ACC112 (cell line): ENCODE data around the gene SUN5.

Experiments used
- H2AFZ ChIP-seq: fragments of 200-600 bp; sonication (generic); one replicate; pipeline ENCODE4 v1.6.0; 2017; ENCODE audit warnings: antibody characterized with exemption, low read length; ENCODE audit not compliant: unreplicated experiment
- H3K27ac ChIP-seq: fragments of 200-600 bp; sonication (generic); 2 replicates; pipeline ENCODE4 v1.5.1; 2014; ENCODE audit warnings: low read depth, mild to moderate bottlenecking, antibody characterized with exemption, low read length, moderate library complexity
- H3K27me3 ChIP-seq: fragments of 200-600 bp; sonication (generic); 2 replicates; pipeline ENCODE4 v1.6.1; 2014; ENCODE audit warnings: mild to moderate bottlenecking, antibody characterized with exemption, low read length, moderate library complexity, mixed read lengths; ENCODE audit not compliant: insufficient read depth
- H3K36me3 ChIP-seq: fragments of 200-600 bp; sonication (generic); 2 replicates; pipeline ENCODE4 v1.6.1; 2016; ENCODE audit warnings: mild to moderate bottlenecking, antibody characterized with exemption, low read length, moderate library complexity, mixed read lengths; ENCODE audit not compliant: insufficient read depth
- H3K4me1 ChIP-seq: fragments of 200-600 bp; sonication (generic); one replicate; pipeline ENCODE4 v1.6.1; 2016; ENCODE audit warnings: low read length, mixed read lengths; ENCODE audit not compliant: insufficient read depth, unreplicated experiment, control insufficient read depth
- H3K4me3 ChIP-seq: fragments of 200-600 bp; sonication (generic); 2 replicates; pipeline ENCODE4 v1.5.1; 2014; ENCODE audit warnings: mild to moderate bottlenecking, low read depth, low read length
- H3K79me2 ChIP-seq: fragments of 200-600 bp; sonication (generic); one replicate; pipeline ENCODE4 v1.6.0; 2016; ENCODE audit warnings: low read length; ENCODE audit not compliant: control insufficient read depth, unreplicated experiment, insufficient read depth

Gene SUN5

GRCh38 chr20:33010674-33011449 is 6.6 kb upstream of the SUN5 start:
- no peak overlapping the region for H3K4me3 ChIP-seq
- H3K36me3 ChIP-seq = no peaks in the 10 kb centered on the region
- no peak overlapping the region for H3K27ac ChIP-seq
- H3K4me1 ChIP-seq = no peaks in the 10 kb centered on the region
- H3K27me3 ChIP-seq = peaks cover 64% of the 10 kb centered on the region
- H3K79me2 ChIP-seq = no peaks in the 10 kb centered on the region
- H2AFZ ChIP-seq = no peak overlapping the region

GRCh38 chr20:33010133-33010504 is 5.9 kb upstream of the SUN5 start:
- H3K79me2 ChIP-seq = no peaks in the 10 kb centered on the region
- no peak overlapping the region for H3K27ac ChIP-seq
- H3K27me3 ChIP-seq = peaks cover 64% of the 10 kb centered on the region
- H3K4me1 ChIP-seq = no peaks in the 10 kb centered on the region
- no peak overlapping the region for H2AFZ ChIP-seq
- H3K4me3 ChIP-seq = no peak overlapping the region
- no peaks in the 10 kb centered on the region for H3K36me3 ChIP-seq

DNA sequence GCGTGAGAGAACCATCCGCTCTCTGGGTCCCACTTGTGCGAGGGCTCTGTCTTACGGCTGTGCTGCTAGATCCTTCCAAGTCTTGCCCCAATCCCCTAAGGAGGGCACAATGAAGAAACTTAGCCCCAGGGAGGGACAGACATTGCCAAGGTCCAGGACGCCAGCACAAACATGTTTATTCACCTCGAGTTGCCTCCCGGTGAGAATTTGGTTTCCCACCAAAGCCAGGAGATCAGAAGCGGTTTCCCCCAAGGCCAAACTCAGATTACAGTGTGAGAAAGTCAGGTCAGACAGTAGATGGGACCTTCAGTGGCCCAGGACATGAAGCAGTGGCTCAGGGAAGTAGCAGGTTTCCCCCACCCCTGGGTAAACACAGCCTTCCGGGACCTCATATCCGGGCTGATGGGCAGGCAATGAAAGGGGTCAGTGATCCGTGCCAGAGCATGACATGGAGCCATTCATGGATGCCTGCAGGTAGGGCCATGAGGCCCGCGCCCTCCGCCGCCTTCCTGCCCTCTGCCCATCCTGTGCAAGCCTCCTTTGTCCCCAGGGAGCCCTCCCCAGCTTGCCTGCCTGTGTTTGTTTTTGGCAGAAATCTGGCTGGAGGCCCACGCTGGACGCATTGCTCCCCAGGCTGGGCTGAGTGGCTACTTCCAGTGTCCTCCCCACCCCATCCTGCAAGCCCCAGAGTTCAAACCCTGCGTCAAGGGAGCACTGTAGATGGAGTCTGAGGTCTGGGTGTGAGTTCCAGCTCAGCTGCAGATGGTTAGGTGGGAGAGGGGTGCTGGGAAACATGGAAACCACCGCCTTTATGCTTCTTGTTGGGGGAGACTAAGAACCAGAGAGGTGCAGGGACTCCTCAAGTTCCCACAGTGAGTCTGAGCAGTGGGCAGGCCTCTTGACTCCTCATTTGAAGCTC is 5.2 kb upstream of the SUN5 start:
- Histone ChIP-seq H3K36me3 (no peaks in the 10 kb centered on the region), H2AFZ (no peak overlapping the region), H3K27ac (no peak overlapping the region), H3K4me1 (no peaks in the 10 kb centered on the region), H3K27me3 (peaks cover 58% of the 10 kb centered on the region), H3K79me2 (no peaks in the 10 kb centered on the region), H3K4me3 (no peak overlapping the region)

- Histone ChIP-seq H3K27me3 (peaks cover 56% of the 10 kb centered on the region), H3K36me3 (no peaks in the 10 kb centered on the region), H3K4me3 (no peak overlapping the region), H3K4me1 (no peaks in the 10 kb centered on the region), H3K79me2 (no peaks in the 10 kb centered on the region), H2AFZ (no peak overlapping the region), H3K27ac (no peak overlapping the region)
These were observed 4.3 kb upstream of the SUN5 start for GRCh38 chr20:33008336-33009213.

DNA sequence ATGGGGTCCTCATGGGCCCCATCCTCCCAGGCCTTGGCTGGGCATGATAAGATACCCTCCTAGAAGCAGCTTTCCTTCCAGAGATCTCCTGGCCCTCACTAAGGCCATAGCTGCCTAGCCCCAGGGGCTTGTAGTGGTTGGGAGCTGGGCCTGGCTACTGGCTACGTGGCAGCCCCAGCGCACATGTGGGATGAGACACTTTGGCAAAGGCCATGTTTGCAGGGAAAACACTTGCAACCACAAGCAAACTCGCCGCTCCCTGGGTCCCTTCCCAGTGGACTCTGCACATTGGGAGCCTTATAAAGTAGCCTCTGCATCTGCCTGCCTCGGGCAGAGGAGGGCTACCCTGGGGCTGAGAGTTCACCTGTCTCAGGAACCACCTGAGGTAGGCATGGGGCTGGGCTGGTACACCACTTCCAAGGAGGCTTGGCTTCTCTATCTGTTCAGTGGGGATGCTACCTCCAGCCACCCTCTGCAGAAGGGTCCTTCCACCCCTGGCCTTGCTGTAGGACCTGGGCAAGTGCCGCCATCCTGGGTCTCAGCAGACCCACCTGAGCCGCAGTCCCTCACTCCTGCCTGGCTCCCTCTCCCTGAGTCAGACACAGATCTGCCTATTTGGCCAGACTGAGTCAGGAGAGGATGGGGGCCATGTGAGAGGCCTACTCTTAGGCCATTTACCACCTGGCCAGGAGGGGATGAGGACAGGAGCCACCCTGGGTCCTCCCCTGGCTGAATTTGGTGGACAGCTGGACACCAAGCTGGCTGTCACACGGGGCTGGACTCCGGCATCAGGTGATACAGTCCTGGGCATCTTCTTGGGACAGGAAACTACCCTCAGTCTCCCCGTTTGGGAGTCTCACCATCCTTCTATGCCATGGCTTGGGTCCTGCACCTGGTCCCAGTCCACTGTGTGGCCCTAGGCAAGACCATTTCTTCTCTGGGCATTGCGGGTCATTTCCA is 3.4 kb upstream of the SUN5 start, which contains the start of gene BPIFB2:
Gene BPIFB2 (plus strand): TSS at position 329 of the 960 bp plus-strand sequence. CDS start 871 bp downstream, outside the sequence.
- no peaks in the 10 kb centered on the region for H3K79me2 ChIP-seq
- no peak within 1 kb of the TSS for H3K27ac ChIP-seq
- H3K4me3 ChIP-seq = no peak within 1 kb of the TSS
- H2AFZ ChIP-seq = no peak within 1 kb of the TSS
- no peaks in the 10 kb centered on the region for H3K36me3 ChIP-seq
- no peaks in the 10 kb centered on the region for H3K4me1 ChIP-seq
- peaks cover 46% of the 10 kb centered on the region for H3K27me3 ChIP-seq

- Histone ChIP-seq H3K27ac (no peak overlapping the region), H3K27me3 (peaks cover 39% of the 10 kb centered on the region), H3K79me2 (no peaks in the 10 kb centered on the region), H3K4me3 (no peak overlapping the region), H3K4me1 (no peaks in the 10 kb centered on the region), H2AFZ (no peak overlapping the region), H3K36me3 (no peaks in the 10 kb centered on the region)
These were observed 2.6 kb upstream of the SUN5 start for GRCh38 chr20:33006776-33007375.

- peaks cover 31% of the 10 kb centered on the region for H3K27me3 ChIP-seq
- H3K4me1 ChIP-seq = no peaks in the 10 kb centered on the region
- no peak overlapping the region for H3K4me3 ChIP-seq
- no peaks in the 10 kb centered on the region for H3K79me2 ChIP-seq
- no peak overlapping the region for H3K27ac ChIP-seq
- H3K36me3 ChIP-seq = no peaks in the 10 kb centered on the region
- H2AFZ ChIP-seq = no peak overlapping the region
These were observed 1.9 kb upstream of the SUN5 start for GRCh38 chr20:33005908-33006775.

- H3K27ac ChIP-seq = no peak overlapping the region
- no peaks in the 10 kb centered on the region for H3K36me3 ChIP-seq
- H3K4me1 ChIP-seq = no peaks in the 10 kb centered on the region
- H3K79me2 ChIP-seq = no peaks in the 10 kb centered on the region
- H2AFZ ChIP-seq = no peak overlapping the region
- peaks cover 23% of the 10 kb centered on the region for H3K27me3 ChIP-seq
- no peak overlapping the region for H3K4me3 ChIP-seq
These were observed 916 bp upstream of the SUN5 start for GRCh38 chr20:33005132-33005566.
